ENCODE measurements around the gene IL12RB2.
A peak's percentile ranks its signal among the peaks of the same experiment; 100 is the strongest.
"Not testable (repeated sequence)": the region's sequence is repeated elsewhere in the genome, so short reads cannot be mapped to it uniquely, and the experiment has no call there.

IL12RB2 gene

DNA sequence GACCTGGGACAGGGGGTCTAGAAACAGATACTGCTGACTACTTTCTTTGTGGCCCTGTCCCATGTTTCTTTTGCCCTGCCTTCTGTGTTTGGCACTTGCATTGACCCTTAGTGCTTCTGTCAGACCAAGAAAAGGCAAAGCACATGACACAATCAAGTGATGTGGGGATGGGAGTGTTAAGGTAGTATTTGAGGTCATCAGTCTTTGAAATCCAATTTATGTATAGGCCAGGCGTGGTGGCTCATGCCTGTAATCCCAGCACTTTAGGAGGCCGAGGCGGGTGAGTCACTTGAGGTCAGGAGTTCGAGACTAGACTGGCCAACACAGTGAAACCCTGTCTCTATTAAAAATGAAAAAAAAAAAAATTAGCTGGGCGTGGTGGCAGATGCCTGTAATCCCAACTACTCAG is 96.5 kb downstream of the IL12RB2 start:
- ATAC-seq: peak; percentile 11; the same call in 2 of the 3 replicates
- TF ChIP-seq ZC3H10 (CRISPR knock-in tag; IDR thresholded peaks at IDR 0.05) (0 out of 2 replicates have a peak, but pooled peaks have one; percentile 73), ZFP30 (CRISPR knock-in tag; IDR thresholded peaks at IDR 0.05) (no peak), ZFP3 (CRISPR knock-in tag; IDR thresholded peaks at IDR 0.05) (0 out of 2 replicates have a peak, but pooled peaks have one; percentile 22), TCF4 (CRISPR knock-in tag; IDR thresholded peaks at IDR 0.05; ENCODE audit: borderline replicate concordance) (no peak), GLIS3 (CRISPR knock-in tag; IDR thresholded peaks at IDR 0.05) (no peak), ISL1 (CRISPR knock-in tag; IDR thresholded peaks at IDR 0.05) (no peak)
- TF ChIP-seq, protein P1, sequence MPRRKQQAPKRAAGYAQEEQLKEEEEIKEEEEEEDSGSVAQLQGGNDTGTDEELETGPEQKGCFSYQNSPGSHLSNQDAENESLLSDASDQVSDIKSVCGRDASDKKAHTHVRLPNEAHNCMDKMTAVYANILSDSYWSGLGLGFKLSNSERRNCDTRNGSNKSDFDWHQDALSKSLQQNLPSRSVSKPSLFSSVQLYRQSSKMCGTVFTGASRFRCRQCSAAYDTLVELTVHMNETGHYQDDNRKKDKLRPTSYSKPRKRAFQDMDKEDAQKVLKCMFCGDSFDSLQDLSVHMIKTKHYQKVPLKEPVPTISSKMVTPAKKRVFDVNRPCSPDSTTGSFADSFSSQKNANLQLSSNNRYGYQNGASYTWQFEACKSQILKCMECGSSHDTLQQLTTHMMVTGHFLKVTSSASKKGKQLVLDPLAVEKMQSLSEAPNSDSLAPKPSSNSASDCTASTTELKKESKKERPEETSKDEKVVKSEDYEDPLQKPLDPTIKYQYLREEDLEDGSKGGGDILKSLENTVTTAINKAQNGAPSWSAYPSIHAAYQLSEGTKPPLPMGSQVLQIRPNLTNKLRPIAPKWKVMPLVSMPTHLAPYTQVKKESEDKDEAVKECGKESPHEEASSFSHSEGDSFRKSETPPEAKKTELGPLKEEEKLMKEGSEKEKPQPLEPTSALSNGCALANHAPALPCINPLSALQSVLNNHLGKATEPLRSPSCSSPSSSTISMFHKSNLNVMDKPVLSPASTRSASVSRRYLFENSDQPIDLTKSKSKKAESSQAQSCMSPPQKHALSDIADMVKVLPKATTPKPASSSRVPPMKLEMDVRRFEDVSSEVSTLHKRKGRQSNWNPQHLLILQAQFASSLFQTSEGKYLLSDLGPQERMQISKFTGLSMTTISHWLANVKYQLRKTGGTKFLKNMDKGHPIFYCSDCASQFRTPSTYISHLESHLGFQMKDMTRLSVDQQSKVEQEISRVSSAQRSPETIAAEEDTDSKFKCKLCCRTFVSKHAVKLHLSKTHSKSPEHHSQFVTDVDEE (CRISPR knock-in tag; IDR thresholded peaks at IDR 0.05): no peak

DNA sequence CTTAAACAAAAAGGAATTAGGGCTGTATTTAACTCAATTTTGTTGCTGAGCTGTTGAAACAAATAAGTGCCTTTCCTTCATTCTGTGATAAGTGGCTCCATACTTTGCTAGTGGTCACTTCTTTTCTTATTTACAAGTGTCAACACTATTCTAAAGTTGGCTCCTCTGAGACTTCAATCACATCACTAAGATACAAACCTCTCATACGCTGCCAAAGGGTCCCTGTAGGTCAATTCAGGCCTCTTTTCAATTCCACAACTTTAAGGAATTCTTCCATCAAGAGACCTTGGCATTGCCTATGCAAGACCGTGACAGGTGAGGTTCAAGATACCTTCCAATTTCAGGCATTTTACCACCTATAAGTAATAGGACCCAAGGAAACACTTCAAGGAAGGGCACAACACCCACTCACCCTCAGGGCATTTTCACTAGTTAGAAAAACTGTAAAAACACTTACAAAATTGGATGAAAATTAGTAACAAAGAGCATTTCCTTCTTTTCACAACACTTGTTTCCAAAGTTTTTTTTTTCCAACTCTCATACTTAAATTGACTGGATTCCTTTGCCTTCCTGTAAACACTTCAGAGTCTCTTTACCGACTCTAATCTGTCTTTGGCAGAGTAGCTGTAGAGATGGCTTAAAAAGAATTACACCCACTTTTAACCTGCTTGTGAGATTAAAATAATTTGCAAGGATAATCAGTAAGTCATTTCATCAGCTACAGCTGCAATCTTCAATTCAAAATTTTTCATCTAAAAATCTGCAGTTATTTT is 98.0 kb downstream of the IL12RB2 start:
- ATAC-seq: no peak; the same call in 2 of the 3 replicates
- TF ChIP-seq ESRRG (CRISPR knock-in tag; IDR thresholded peaks at IDR 0.05) (no peak), ISL1 (CRISPR knock-in tag; IDR thresholded peaks at IDR 0.05) (peak; percentile 56)

DNA sequence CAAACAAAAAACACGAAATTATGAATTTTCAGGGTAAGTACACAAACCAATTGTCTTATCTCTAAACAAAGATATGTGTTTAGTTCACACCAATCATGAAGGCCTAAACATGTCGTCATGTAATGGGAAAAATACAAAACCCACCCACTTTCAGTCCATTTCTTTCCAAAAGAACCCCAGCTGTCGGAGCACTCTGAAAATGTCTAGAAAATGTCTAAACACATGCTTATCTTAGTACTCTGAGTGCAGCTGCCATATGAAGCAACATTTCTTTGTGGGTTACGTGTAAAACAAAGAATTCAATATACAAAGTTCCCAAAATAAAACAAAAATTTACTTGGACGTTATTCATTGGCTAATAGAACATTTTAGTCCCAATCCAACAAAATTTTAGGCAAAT is 99.8 kb downstream of the IL12RB2 start:
- no peak for ATAC-seq
- TF ChIP-seq TCF4 (CRISPR knock-in tag; IDR thresholded peaks at IDR 0.05; ENCODE audit: borderline replicate concordance) (no peak), OSR1 (CRISPR knock-in tag; IDR thresholded peaks at IDR 0.05) (no peak)

DNA sequence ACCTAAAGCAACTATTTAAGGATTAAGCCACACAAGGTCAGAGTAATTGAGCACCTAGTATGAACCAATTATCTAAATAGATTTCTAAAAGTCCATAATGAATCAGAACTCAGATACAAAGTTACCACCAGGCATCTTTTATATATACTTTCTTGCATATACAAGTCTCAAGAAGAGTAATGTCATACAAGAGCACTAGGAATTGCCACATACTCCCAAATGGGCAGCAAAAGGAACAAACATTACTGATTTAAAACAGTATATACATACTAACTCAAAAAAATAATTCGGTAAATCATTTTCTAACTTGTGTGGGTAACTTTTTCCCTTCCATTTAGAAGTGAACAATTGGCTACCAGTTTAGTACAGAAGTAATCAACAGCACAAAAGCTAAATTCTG is 100.5 kb downstream of the IL12RB2 start:
- no peak for ATAC-seq
- TF ChIP-seq, protein P1 (CRISPR knock-in tag; IDR thresholded peaks at IDR 0.05): no peak
- TF ChIP-seq CSDC2 (CRISPR knock-in tag; IDR thresholded peaks at IDR 0.05) (no peak), ZNF8 (CRISPR knock-in tag; IDR thresholded peaks at IDR 0.05) (no peak), SNAI2 (CRISPR knock-in tag; IDR thresholded peaks at IDR 0.05) (no peak), TCF4 (CRISPR knock-in tag; IDR thresholded peaks at IDR 0.05; ENCODE audit: borderline replicate concordance) (no peak), TOX (CRISPR knock-in tag; IDR thresholded peaks at IDR 0.05; ENCODE audit: borderline replicate concordance) (no peak), BACH2 (CRISPR knock-in tag; IDR thresholded peaks at IDR 0.05; ENCODE audit: borderline replicate concordance) (no peak), ESRRG (CRISPR knock-in tag; IDR thresholded peaks at IDR 0.05) (no peak), ZFP3 (CRISPR knock-in tag; IDR thresholded peaks at IDR 0.05) (no peak), GLIS3 (CRISPR knock-in tag; IDR thresholded peaks at IDR 0.05) (no peak), ZNF565 (CRISPR knock-in tag; conservative IDR thresholded peaks at IDR 0.05; ENCODE audit: low read depth) (no peak), ZNF70 (CRISPR knock-in tag; IDR thresholded peaks at IDR 0.05) (no peak), ZFP30 (CRISPR knock-in tag; IDR thresholded peaks at IDR 0.05) (no peak), ZC3H10 (CRISPR knock-in tag; IDR thresholded peaks at IDR 0.05) (no peak)
- TF ChIP-seq, protein P2, sequence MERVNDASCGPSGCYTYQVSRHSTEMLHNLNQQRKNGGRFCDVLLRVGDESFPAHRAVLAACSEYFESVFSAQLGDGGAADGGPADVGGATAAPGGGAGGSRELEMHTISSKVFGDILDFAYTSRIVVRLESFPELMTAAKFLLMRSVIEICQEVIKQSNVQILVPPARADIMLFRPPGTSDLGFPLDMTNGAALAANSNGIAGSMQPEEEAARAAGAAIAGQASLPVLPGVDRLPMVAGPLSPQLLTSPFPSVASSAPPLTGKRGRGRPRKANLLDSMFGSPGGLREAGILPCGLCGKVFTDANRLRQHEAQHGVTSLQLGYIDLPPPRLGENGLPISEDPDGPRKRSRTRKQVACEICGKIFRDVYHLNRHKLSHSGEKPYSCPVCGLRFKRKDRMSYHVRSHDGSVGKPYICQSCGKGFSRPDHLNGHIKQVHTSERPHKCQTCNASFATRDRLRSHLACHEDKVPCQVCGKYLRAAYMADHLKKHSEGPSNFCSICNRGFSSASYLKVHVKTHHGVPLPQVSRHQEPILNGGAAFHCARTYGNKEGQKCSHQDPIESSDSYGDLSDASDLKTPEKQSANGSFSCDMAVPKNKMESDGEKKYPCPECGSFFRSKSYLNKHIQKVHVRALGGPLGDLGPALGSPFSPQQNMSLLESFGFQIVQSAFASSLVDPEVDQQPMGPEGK (CRISPR knock-in tag; IDR thresholded peaks at IDR 0.05; ENCODE audit: borderline replicate concordance): no peak
- TF ChIP-seq, protein P3, sequence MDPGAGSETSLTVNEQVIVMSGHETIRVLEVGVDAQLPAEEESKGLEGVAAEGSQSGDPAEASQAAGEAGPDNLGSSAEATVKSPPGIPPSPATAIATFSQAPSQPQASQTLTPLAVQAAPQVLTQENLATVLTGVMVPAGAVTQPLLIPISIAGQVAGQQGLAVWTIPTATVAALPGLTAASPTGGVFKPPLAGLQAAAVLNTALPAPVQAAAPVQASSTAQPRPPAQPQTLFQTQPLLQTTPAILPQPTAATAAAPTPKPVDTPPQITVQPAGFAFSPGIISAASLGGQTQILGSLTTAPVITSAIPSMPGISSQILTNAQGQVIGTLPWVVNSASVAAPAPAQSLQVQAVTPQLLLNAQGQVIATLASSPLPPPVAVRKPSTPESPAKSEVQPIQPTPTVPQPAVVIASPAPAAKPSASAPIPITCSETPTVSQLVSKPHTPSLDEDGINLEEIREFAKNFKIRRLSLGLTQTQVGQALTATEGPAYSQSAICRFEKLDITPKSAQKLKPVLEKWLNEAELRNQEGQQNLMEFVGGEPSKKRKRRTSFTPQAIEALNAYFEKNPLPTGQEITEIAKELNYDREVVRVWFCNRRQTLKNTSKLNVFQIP (CRISPR knock-in tag; IDR thresholded peaks at IDR 0.05; ENCODE audit: borderline replicate concordance, low read depth): no peak

DNA sequence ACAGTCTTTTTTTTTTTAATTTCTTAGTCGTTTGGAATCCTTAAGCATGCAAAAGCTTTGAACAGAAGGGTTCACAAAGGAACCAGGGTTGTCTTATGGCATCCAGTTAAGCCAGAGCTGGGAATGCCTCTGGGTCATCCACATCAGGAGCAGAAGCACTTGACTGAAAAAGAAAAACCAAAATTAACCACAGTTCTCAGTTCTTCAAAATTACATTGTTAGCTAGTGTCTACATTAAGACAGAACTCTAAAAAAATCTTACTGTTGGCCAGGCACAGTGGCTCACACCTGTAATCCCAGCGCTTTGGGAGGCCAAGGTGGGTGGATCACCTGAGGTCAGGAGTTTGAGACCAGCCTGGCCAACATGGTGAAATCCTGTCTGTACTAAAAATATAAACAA is 105.4 kb downstream of the IL12RB2 start:
- not testable (repeated sequence) for ATAC-seq

Data from SK-N-SH treated with all-trans-retinoic acid at 6 μM for 48 hours (cell line).